ENCODE results near the gene FBXO10.
"Not testable (repeated sequence)": the region's sequence is repeated elsewhere in the genome, so short reads cannot be mapped to it uniquely, and the experiment has no call there.

FBXO10 gene

GRCh38 chr9:37549527-37549926 is 26.7 kb downstream of the FBXO10 start:
- no peak for DNase-seq (ENCODE audit: low spot score)

- DNase-seq (ENCODE audit: low spot score), result no peak
These were observed 28.8 kb downstream of the FBXO10 start for GRCh38 chr9:37547328-37547878.

DNA sequence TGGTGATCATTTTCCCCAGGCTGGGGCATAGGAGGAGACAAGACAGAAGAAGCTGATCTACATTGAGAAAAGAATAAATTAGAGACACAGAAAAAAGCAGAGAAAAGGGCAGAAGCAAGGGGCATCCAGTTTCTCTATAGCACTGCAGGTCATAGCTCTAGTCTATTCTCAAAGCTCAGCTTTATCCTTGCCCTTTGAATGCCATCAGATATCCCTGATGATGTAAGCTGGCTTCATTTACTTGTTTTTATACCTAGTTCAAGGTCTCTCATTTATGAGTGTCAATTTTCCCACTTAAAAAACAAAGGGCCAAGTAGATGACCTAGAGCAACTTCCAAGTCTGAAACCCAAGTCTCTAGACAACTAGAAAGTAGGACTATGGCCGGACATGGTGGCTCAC is 32.7 kb downstream of the FBXO10 start:
- DNase-seq (ENCODE audit: low spot score), result no peak

- DNase-seq (ENCODE audit: low spot score), result no peak
These were observed 33.3 kb downstream of the FBXO10 start for GRCh38 chr9:37542895-37543294.

GRCh38 chr9:37542488-37542887 is 33.7 kb downstream of the FBXO10 start:
- no peak for DNase-seq (ENCODE audit: low spot score)

- no peak for DNase-seq (ENCODE audit: low spot score)
These were observed 34.7 kb downstream of the FBXO10 start for GRCh38 chr9:37541465-37541864.

DNA sequence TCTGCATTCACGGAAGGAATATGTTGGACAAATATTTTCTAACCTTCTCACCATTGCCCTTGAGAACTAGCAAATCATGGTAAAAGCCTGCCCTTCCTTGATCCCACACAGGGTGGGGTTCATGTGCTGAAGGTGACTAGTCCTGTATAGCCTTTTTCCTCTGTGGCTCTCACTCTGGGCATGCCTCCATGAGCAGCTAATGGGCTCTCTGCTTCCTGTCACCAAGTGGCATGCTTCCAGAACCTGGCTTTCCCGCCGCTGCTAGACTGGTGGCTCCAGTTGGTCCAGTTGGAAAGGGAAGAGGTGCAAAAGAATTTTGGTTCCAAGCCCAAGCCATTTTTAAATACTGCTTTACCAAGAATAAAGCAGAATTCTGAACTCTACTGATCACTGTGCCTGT is 35.5 kb downstream of the FBXO10 start:
- no peak for DNase-seq (ENCODE audit: low spot score)

DNA sequence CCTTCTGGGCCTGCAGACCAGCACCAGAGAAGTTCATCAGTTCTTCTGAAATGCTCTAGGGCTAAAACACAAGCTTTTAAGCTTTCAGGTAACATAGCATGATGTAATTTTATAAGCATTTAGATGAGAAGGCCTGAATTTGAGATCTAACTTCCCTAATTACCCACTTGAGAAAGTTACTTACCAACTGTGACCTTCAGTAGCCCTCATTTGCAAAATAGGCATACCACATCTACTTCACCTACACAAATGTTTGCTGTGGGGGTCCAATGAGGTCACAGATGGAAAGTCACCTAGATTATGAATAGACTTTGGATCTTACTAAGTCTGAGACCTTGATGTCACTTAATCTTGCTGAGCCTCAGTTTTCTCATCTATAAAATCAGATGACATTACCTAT is 36.5 kb downstream of the FBXO10 start:
- no peak for DNase-seq (ENCODE audit: low spot score)

GRCh38 chr9:37538099-37538498 is 38.1 kb downstream of the FBXO10 start:
- no peak for DNase-seq (ENCODE audit: low spot score)

DNA sequence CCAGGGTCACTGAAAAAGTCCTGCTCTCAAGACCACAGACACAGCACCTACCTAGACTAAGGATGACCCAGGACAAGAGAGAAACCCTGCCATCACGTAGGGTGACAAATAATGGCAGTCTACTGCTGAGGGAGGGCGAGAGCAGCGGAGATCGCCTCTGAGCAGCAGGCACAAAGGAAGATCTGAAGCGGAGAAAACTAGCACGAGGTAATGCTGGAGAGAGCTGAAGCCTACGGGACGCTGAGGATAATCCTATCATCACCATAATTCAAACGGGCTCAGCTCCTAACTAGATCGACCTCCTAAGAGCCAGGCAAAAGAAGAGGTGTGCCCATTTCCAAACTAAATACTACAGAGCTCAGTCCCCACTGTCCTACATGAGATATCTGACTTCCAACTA is 41.3 kb downstream of the FBXO10 start:
- DNase-seq (ENCODE audit: low spot score), result no peak

DNA sequence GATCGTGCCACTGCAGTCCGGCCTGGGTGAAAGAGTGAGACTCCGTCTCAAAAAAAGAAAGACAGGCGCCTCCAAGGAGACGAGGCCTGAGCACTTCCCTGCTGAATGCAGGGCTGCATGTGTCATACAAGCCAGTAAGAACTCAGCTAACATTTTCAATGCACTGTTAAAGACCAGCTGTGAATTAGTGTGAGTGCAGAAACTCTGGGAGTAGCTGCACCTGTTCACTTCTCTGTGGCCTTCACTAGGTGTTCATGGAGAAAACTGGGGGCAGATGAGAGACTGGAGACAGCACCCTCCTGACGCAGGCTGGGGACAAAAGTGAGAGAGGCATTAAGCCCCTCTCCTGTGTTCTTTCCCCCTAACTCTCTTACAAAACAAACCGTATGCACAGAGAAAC is 41.8 kb downstream of the FBXO10 start:
- no peak for DNase-seq (ENCODE audit: low spot score)

DNA sequence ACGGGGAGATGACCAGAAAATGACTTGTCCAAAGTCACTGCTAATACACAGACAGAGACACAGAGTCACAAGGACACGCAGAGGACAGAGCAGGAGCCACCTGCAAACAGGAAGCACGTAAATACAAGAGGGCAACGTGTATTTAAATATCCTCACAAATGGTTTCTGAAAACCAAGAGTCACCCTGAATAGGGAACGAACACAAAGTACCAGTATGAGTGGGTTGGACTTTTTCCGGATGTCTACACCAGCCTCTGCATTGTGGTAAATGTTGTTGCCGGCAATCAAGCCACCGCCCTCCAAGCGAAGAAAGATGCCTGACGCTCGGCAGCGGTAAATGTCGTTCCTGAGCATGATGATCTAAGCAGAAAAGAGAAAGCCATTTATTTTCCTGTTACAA is 44.5 kb downstream of the FBXO10 start:
- DNase-seq (ENCODE audit: low spot score), result no peak

DNA sequence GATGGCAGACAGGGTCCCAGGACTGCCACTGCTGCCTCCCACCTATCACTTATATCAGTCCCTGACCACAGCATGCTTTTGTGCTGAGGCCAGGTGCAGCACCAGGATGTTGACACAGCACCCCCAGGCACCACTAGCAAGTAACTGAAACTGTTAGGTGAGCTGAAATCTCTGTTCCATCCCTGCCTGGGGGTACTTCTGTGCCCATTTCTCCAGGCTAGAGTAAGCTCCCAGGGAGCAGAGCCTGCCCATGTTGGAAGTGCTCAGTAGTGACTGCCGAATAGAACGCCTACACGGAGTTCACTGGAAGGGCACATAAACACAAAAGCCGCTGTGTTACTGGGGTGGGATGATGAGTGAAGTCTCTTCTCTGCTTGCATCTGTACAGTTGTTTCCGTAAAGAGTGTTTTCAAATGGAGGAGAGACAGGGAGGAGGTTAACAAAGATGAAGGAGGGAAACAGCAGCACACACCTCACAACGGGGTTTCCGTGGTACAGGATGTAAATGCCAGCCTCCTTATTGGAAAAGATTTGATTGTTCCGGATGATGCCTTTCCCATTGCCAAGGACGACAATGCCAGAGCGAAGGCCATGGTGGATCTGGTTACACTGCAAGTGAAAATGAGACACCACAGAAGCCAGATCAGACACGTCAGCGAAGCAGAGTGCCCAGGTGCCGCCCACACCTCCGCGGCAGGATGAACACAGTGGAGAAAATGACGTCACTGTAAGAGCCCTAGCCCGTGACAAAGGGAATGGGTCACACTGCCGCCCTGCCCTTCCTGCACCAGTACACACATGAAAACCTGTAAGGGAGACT is 47.3 kb downstream of the FBXO10 start:
- DNase-seq (ENCODE audit: low spot score), result no peak

- DNase-seq (ENCODE audit: low spot score), result no peak
These were observed 52.3 kb downstream of the FBXO10 start for GRCh38 chr9:37523916-37524315.

DNA sequence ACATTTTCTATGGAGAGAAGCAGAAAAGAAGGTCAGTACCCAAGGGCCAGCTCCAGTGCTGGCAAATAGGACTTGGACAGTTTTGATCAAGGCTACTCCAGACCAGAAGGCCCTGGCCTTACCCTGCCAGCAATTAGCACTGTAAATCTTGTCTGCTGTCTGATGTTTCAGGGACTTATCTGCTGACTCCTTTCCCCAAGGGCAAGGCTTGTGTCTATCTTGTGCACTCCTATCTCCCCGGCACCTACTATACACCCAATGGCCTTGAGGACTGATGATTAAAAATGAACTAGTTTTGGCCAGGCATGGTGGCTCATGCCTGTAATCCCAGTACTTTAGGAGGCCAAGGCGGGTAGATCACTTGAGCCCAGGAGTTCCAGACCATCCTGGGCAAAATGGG is 53.2 kb downstream of the FBXO10 start:
- DNase-seq (ENCODE audit: low spot score), result no peak

DNA sequence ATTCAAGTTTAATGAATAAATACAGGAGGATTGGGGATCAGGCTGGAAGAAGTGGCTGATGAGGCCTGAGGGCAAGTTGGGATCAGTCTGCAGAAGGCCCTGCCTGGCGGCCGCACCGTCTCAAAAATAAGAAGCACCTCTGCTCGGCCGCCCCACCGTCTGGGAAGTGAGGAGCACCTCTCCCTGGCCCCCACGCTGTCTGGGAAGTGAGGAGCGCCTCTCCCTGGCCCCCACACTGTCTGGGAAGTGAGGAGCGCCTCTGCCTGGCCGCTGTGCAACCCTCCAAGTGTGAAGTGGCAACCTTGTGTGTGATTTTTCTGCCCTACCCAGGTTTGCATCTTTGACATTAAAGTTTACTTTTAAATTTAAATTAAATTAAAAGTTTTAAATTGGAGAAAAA is 55.1 kb downstream of the FBXO10 start:
- DNase-seq (ENCODE audit: low spot score), result no peak

GRCh38 chr9:37520641-37521040 is 55.5 kb downstream of the FBXO10 start:
- no peak for DNase-seq (ENCODE audit: low spot score)

DNA sequence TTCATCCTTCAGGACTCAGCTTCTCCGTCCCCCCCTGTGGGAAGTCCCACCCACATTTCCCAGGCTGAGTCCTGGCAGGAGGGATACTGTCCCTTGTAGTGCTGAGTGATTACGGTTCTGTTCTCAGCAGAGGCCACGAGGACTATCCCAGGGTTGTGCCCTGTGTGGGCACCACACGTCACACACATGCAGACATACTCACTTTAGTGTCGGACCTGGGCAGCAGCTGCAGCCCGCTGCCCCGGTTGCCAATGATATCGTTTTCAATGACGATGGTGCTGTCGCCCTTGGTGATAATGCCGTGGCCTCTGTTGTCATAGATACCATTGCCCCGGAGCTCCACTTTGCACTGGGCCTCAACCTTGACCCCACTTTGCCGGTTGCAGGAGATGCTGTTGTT is 58.3 kb downstream of the FBXO10 start:
- DNase-seq (ENCODE audit: low spot score), result no peak

DNA sequence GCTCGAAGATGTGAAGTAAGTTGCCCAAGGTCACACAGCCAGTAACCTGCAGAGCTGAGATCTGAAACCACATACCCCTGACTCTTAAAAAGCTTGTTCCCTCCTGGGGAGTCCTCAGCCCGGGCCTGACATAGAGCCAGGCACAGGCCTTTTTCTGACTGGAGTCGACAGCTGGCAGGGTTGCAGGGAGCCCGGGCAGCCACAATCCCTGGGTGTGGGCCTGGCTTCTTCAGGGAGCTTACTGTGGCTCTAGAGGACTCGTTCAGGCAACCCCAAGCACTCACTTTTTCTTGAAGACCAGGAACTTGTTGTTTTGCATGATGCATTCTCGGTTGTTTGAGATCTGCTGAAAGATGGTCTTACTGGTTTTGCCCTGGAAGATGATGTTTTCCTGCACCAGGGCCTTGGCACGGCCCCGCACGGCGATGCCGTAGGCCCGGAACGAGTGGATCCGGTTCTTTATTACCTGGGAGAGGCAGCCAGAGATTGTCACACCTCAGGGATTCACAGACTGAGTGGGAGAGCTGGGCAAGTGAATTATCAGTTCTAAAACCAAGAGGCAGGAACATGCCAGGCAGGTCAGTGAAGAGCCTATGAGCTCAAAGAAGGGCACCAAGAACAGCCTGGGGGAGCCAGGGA is 60.4 kb downstream of the FBXO10 start:
- no peak for DNase-seq (ENCODE audit: low spot score)

GRCh38 chr9:37514999-37515398 is 61.2 kb downstream of the FBXO10 start:
- DNase-seq (ENCODE audit: low spot score), result no peak

- DNase-seq (ENCODE audit: low spot score), result not testable (repeated sequence)
These were observed 61.8 kb downstream of the FBXO10 start for GRCh38 chr9:37514415-37514814.

DNA sequence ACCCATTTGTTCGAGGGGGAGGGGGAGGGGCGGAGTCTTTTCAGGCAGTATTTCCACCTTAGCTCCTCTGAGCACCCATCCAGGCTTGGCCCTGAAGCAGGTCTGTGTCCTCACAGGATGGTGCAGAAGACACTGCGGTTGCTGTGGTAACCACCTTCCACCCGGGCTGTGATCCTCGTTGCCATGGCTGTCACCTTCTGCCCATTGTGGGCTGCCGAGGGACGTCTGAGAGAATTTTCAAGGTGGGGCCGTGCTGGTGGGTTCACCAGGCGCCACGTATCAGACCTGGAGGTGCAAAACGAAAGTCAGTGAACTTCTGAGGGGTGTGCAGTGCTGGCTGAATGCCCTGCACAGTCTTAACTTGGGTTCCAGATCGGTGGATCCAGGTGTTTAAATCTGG is 63.7 kb downstream of the FBXO10 start:
- DNase-seq (ENCODE audit: low spot score), result no peak
